ENCODE measurements around the gene MCTS1.

GRCh38 chrX:120603707-120604360, at the start of gene MCTS1:
- TF ChIP-seq CTCF (IDR thresholded peaks at IDR 0.05) = no peak
- TF ChIP-seq EP300 (IDR thresholded peaks at IDR 0.05) = no peak
- TF ChIP-seq POLR2A (IDR thresholded peaks at IDR 0.05) = no peak
